GM12878 (cell line): Measurements from ENCODE around the gene XIAP. TPM values are rescaled to one million over a fixed set of nuclear protein-coding genes. Genes with fewer than 3 reads are reported as not detected.

Experiments used
- ATAC-seq: fragments of 200-7000 bp; cut with Tn5 transposase; 3 replicates; pipeline ENCODE4 v1.9.1; 2020; ENCODE audit warnings: mild to moderate bottlenecking, moderate library complexity
- BruUV-seq: library from RNA; stranded (reverse); fragments of 400-500 nt; replicated peaks from 2 replicates; lab custom pipeline; 2021; lab: Mats Ljungman, UMichigan
- CTCF ChIA-PET: fragments of 300-600 bp; sonication (Branson Sonifier 250); formaldehyde crosslinking; extraction: SDS; loops from one replicate; lab custom pipeline; 2021; ENCODE audit warnings: inconsistent platforms; lab: Yijun Ruan, JAX
- POLR2A ChIA-PET: fragments of 350-600 bp; formaldehyde crosslinking; extraction: SDS; loops from one replicate; lab custom pipeline; 2021; ENCODE audit warnings: inconsistent platforms; lab: Charles Lee
- RAD21 ChIA-PET: fragments of 300-600 bp; sonication (Branson Sonifier 250); formaldehyde crosslinking; loops from one replicate; lab custom pipeline; 2023; ENCODE audit warnings: antibody characterized with exemption; ENCODE audit not compliant: unreplicated experiment; lab: Charles Lee
- SMC1A ChIA-PET: fragments of 300-600 bp; sonication (Branson Sonifier 250); formaldehyde crosslinking; loops from one replicate; lab custom pipeline; 2023; ENCODE audit not compliant: unreplicated experiment, uncharacterized antibody; lab: Charles Lee
- DNase-seq: peaks from one replicate; pipeline ENCODE4 v3.0.0-alpha.2; 2011; ENCODE audit warnings: low read depth, low spot score
- FAIRE-seq: peaks from 3 replicates; lab custom pipeline; 2011; peaks lifted over from hg19 to GRCh38; lab: Jason Lieb, UNC
- H2AFZ ChIP-seq: 2 replicates; pipeline ENCODE4 v1.6.0; 2011; ENCODE audit warnings: low read depth, low read length, control low read depth; ENCODE audit not compliant: control insufficient read depth
- H3K27ac ChIP-seq: 2 replicates; pipeline ENCODE4 v1.5.1; 2011; ENCODE audit warnings: control low read depth; ENCODE audit not compliant: control insufficient read depth, insufficient read depth
- H3K27me3 ChIP-seq, 2 experiments: replicated peaks in 1 of 2; 2 replicates each; pipeline versions ENCODE4 v1.6.0 to v1.6.1; 2011; ENCODE audit warnings: low read length in 1 of 2; ENCODE audit not compliant: control insufficient read depth in 2 of 2, insufficient read depth in 2 of 2
- H3K36me3 ChIP-seq, 2 experiments: 2 replicates each; pipeline ENCODE4 v1.5.1; 2011; ENCODE audit warnings: low read length in 1 of 2; ENCODE audit not compliant: control insufficient read depth in 2 of 2, insufficient read depth in 2 of 2
- H3K4me1 ChIP-seq: 2 replicates; pipeline ENCODE4 v1.6.1; 2011; ENCODE audit warnings: mild to moderate bottlenecking, low read length, moderate library complexity, mixed read lengths; ENCODE audit not compliant: control insufficient read depth, insufficient read depth
- H3K4me2 ChIP-seq: 2 replicates; pipeline ENCODE4 v1.6.0; 2011; ENCODE audit warnings: control low read depth; ENCODE audit not compliant: control insufficient read depth, insufficient read depth
- H3K4me3 ChIP-seq: fragments of 200-600 bp; sonication (generic); 2 replicates; pipeline ENCODE4 v1.5.1; 2016
- H3K79me2 ChIP-seq: 2 replicates; pipeline ENCODE4 v1.6.0; 2011; ENCODE audit warnings: low read length; ENCODE audit not compliant: control insufficient read depth, insufficient read depth
- H3K9ac ChIP-seq: 2 replicates; pipeline ENCODE4 v1.8.0; 2011; ENCODE audit warnings: low read length, control low read depth, mixed read lengths; ENCODE audit not compliant: control insufficient read depth, insufficient read depth
- H3K9me3 ChIP-seq: replicated peaks from 3 replicates; pipeline ENCODE4 v1.5.1; 2011; ENCODE audit warnings: mild to moderate bottlenecking, low read length; ENCODE audit not compliant: control insufficient read depth, insufficient read depth
- H4K20me1 ChIP-seq: 2 replicates; pipeline ENCODE4 v1.6.0; 2011; ENCODE audit not compliant: control insufficient read depth, insufficient read depth
- ASH2L ChIP-seq: fragments of 300-600, 200-600 bp; sonication (generic); IDR thresholded peaks from 2 replicates; pipeline ENCODE4 v1.6.1; 2017; ENCODE audit warnings: low read depth, mild to moderate bottlenecking, borderline replicate concordance
- BRCA1 ChIP-seq: IDR thresholded peaks from 2 replicates; pipeline ENCODE4 v1.6.1; 2011; ENCODE audit warnings: low read depth, low read length, improper control_type of control experiment
- CEBPB ChIP-seq, 2 experiments: fragments of 150-350 bp in 1 of 2; IDR thresholded peaks; 2 replicates each; pipeline ENCODE4 v1.6.1; 2012 to 2014; ENCODE audit warnings: low read depth in 2 of 2, low read length in 2 of 2, borderline replicate concordance in 1 of 2, inconsistent platforms in 1 of 2
- CHD2 ChIP-seq: IDR thresholded peaks from 2 replicates; pipeline ENCODE4 v1.6.1; 2011; ENCODE audit warnings: low read depth, low read length, improper control_type of control experiment, borderline replicate concordance
- FOS ChIP-seq: IDR thresholded peaks from 3 replicates; pipeline ENCODE4 v1.6.1; 2011; ENCODE audit warnings: borderline replicate concordance; ENCODE audit not compliant: insufficient read length; ENCODE audit errors: extremely low read depth
- IKZF2 ChIP-seq, 2 experiments: fragments of 450-650 bp; IDR thresholded peaks; 2 replicates each; pipeline ENCODE4 v1.6.1; 2017; ENCODE audit warnings: mild to moderate bottlenecking in 2 of 2, moderate library complexity in 2 of 2
- PAX5 ChIP-seq: IDR thresholded peaks from 2 replicates; pipeline ENCODE4 v1.6.1; 2011; ENCODE audit warnings: low read depth, low read length, borderline replicate concordance
- PAX8 ChIP-seq: fragments of 450-650 bp; IDR thresholded peaks from 2 replicates; pipeline ENCODE4 v1.6.1; 2017; ENCODE audit warnings: mild to moderate bottlenecking, moderate library complexity
- POU2F2 ChIP-seq: IDR thresholded peaks from 3 replicates; pipeline ENCODE4 v1.6.1; 2011; ENCODE audit warnings: low read depth, mild to moderate bottlenecking, low read length, borderline replicate concordance
- RB1 ChIP-seq: fragments of 450-650 bp; formaldehyde crosslinking; IDR thresholded peaks from 2 replicates; pipeline ENCODE4 v1.6.1; 2017; ENCODE audit warnings: mild to moderate bottlenecking, borderline replicate concordance
- RELA ChIP-seq: fragments of 450-650 bp; IDR thresholded peaks from 2 replicates; pipeline ENCODE4 v1.8.0; 2014; ENCODE audit warnings: borderline replicate concordance; ENCODE audit not compliant: partially characterized antibody
- SMAD1 ChIP-seq: fragments of 450-650 bp; IDR thresholded peaks from 2 replicates; pipeline ENCODE4 v1.6.1; 2018; ENCODE audit warnings: mild to moderate bottlenecking, low read depth; ENCODE audit not compliant: partially characterized antibody
- YY1 ChIP-seq: IDR thresholded peaks from 2 replicates; pipeline ENCODE4 v1.6.1; 2011; ENCODE audit warnings: low read depth, mild to moderate bottlenecking, low read length
- ZZZ3 ChIP-seq: IDR thresholded peaks from 2 replicates; pipeline ENCODE4 v1.6.1; 2011; ENCODE audit warnings: low read depth; ENCODE audit not compliant: control insufficient read depth, insufficient read length
- WGBS: methylation state at CpG from one replicate; pipeline ENCODE4 v1.1.6; 2016; ENCODE audit warnings: low lambda C conversion rate; ENCODE audit not compliant: insufficient replicate concordance, insufficient coverage; ENCODE audit errors: missing lambda C conversion rate; 5-methylcytosine and 5-hydroxymethylcytosine counted together
- in situ Hi-C: fragments of 300-500 bp; cut with MboI; formaldehyde crosslinking; loops from 9 replicates; pipeline ENCODE4 v1.14.3; 2018; ENCODE audit warnings: mixed read lengths
- intact Hi-C: fragments of 100-400 bp; cut with micrococcal nuclease; formaldehyde crosslinking; loops from one replicate; pipeline ENCODE4 v1.14.2; 2022; ENCODE audit not compliant: unreplicated experiment
- polyA plus RNA-seq, 11 experiments: library from polyadenylated mRNA; depleted of rRNA in 4 of 11; unstranded in 6 of 11; stranded (reverse) in 5 of 11; fragments of >200 nt; fragmentation: Nextera tagmentation in 4 of 11; fragmentation: Illumina TruSeq in 1 of 11; extraction: Ambion mirVana in 4 of 11; extraction: Trizol in 1 of 11; gene quantifications; 1 replicate in 1 of 11; 2 replicates in 10 of 11; pipeline versions ENCODE4 v1.2.1 to v1.2.3, GENCODE V29; 2011 to 2016; ENCODE audit warnings: inconsistent platforms in 2 of 11, missing spikeins in 2 of 11, low read depth in 1 of 11
- total RNA-seq, 4 experiments: library from RNA; depleted of rRNA in 3 of 4; stranded (reverse); fragments of >200 nt in 3 of 4; fragmentation: Illumina TruSeq in 1 of 4; extraction: Trizol in 1 of 4; gene quantifications; 2 replicates each; pipeline versions ENCODE4 v1.2.1 to v1.2.3, GENCODE V29; 2013 to 2021
- TF ChIP-seq, protein P1 (sequence below): fragments of 450-650 bp; IDR thresholded peaks from 2 replicates; pipeline ENCODE4 v1.6.1; 2017; ENCODE audit warnings: mild to moderate bottlenecking, moderate library complexity
- TF ChIP-seq, protein P2 (sequence below): fragments of 450-650 bp; IDR thresholded peaks from 2 replicates; pipeline ENCODE4 v1.6.1; 2017; ENCODE audit warnings: borderline replicate concordance

Gene XIAP
- total and polyA plus RNA-seq, 10 of the 15 experiments (the other 5 are each of a cell fraction or from before 2014, with no cell fraction given): 3.3 to 21.1 (median 14.5) TPM

DNA sequence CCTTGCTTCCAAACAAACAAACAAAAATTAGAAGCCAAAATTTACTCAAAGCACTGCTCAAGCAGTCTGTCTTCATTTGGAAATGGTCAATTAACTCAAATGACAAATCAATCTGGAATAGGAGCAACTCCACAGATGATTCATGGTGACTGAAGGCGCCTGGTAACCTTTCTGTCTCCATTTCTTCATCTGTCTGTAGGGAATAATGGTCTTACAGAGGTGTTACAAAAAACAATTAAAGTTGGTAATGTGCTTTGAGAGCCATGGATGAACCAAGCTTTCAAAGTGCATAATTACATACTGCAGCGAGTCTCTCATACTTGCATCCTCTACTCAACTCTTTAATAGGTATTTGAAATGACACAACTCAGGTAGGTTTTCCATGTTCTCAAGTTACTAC is 63.4 kb downstream of the XIAP start (continued):
- TF ChIP-seq, protein P1, sequence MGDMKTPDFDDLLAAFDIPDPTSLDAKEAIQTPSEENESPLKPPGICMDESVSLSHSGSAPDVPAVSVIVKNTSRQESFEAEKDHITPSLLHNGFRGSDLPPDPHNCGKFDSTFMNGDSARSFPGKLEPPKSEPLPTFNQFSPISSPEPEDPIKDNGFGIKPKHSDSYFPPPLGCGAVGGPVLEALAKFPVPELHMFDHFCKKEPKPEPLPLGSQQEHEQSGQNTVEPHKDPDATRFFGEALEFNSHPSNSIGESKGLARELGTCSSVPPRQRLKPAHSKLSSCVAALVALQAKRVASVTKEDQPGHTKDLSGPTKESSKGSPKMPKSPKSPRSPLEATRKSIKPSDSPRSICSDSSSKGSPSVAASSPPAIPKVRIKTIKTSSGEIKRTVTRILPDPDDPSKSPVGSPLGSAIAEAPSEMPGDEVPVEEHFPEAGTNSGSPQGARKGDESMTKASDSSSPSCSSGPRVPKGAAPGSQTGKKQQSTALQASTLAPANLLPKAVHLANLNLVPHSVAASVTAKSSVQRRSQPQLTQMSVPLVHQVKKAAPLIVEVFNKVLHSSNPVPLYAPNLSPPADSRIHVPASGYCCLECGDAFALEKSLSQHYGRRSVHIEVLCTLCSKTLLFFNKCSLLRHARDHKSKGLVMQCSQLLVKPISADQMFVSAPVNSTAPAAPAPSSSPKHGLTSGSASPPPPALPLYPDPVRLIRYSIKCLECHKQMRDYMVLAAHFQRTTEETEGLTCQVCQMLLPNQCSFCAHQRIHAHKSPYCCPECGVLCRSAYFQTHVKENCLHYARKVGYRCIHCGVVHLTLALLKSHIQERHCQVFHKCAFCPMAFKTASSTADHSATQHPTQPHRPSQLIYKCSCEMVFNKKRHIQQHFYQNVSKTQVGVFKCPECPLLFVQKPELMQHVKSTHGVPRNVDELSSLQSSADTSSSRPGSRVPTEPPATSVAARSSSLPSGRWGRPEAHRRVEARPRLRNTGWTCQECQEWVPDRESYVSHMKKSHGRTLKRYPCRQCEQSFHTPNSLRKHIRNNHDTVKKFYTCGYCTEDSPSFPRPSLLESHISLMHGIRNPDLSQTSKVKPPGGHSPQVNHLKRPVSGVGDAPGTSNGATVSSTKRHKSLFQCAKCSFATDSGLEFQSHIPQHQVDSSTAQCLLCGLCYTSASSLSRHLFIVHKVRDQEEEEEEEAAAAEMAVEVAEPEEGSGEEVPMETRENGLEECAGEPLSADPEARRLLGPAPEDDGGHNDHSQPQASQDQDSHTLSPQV: no peak
- TF ChIP-seq RB1 (no peak), PAX5 (no peak), YY1 (no peak), SMAD1 (no peak), POU2F2 (no peak)
- TF ChIP-seq, protein P2, sequence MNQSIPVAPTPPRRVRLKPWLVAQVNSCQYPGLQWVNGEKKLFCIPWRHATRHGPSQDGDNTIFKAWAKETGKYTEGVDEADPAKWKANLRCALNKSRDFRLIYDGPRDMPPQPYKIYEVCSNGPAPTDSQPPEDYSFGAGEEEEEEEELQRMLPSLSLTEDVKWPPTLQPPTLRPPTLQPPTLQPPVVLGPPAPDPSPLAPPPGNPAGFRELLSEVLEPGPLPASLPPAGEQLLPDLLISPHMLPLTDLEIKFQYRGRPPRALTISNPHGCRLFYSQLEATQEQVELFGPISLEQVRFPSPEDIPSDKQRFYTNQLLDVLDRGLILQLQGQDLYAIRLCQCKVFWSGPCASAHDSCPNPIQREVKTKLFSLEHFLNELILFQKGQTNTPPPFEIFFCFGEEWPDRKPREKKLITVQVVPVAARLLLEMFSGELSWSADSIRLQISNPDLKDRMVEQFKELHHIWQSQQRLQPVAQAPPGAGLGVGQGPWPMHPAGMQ: no peak

DNA sequence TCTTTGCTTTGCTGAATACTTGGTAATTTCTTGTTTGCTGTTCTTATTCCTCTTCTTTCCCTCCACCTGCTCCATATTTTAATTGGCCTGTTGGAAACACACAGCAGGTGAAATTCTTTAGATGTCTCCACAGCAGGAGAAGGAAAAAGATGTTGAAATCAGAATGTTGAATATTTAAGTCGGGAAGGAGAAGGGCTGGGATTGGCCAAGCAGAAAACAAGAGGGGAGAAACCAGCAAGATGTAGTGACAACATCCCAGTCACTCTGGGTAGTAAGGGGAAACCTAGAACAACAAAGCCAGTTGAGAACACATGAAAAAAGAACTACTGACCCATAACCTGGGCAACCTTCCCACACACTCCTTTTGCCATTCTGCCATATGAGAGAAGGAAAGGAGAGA is 64.3 kb downstream of the XIAP start:
- H3K36me3 ChIP-seq: no peaks in the 10 kb centered on the region
- H2AFZ ChIP-seq: no peak overlapping the region
- no peaks in the 10 kb centered on the region for H3K4me1 ChIP-seq
- ATAC-seq (no peak), FAIRE-seq (no peak), DNase-seq (no peak)
- no peak overlapping the region for H3K9ac ChIP-seq
- ChIA-PET CTCF (no interaction called here), POLR2A (no interaction called here), SMC1A (no interaction called here), RAD21 (no interaction called here)
- no peaks in the 10 kb centered on the region for H3K27me3 ChIP-seq
- no TSS peak for BruUV-seq
- H3K4me3 ChIP-seq: no peak overlapping the region
- intact Hi-C loops: no loop called here
- no peaks in the 10 kb centered on the region for H3K9me3 ChIP-seq
- 0% methylated on average over 1 of the region's 1 CpG for WGBS
- no peak overlapping the region for H3K4me2 ChIP-seq
- H4K20me1 ChIP-seq: no peaks in the 10 kb centered on the region
- no peaks in the 10 kb centered on the region for H3K79me2 ChIP-seq
- in situ Hi-C loops: no loop called here
- no peak overlapping the region for H3K27ac ChIP-seq
- TF ChIP-seq PAX8: no peak
- no peak for TF ChIP-seq ZZZ3
- TF ChIP-seq SMAD1: no peak
- TF ChIP-seq FOS: no peak
- TF ChIP-seq ASH2L: no peak
- no peak for TF ChIP-seq CHD2
- TF ChIP-seq IKZF2 (IDR thresholded peaks at IDR 0.05): no peak
- no peak for TF ChIP-seq RELA
- TF ChIP-seq CEBPB (IDR thresholded peaks at IDR 0.05; ENCODE audit: borderline replicate concordance in 1 of 2, low read depth in 2 of 2, low read length in 2 of 2): no peak
- TF ChIP-seq BRCA1: no peak
